HepG2 (cell line): ENCODE data around the gene KANSL3. TPM values are rescaled to one million over a fixed set of nuclear protein-coding genes. Genes with fewer than 3 reads are reported as not detected.

Source experiments
- CCAR2 ChIP-seq: fragments of 200-400 bp; formaldehyde crosslinking; optimal IDR thresholded peaks from 2 replicates; pipeline ENCODE3; 2018; ENCODE audit warnings: low read depth, mild to moderate bottlenecking, low read length, moderate library complexity
- DNMT3B ChIP-seq: conservative IDR thresholded peaks from 2 replicates; pipeline ENCODE4 v1.6.1; 2016; ENCODE audit warnings: missing biosample characterization, control low read depth
- ELF3 ChIP-seq: IDR thresholded peaks from 2 replicates; pipeline ENCODE4 v1.6.1; 2016; ENCODE audit warnings: missing genetic modification reagents, missing compliant biosample characterization
- KMT2B ChIP-seq: IDR thresholded peaks from 2 replicates; pipeline ENCODE4 v1.6.1; 2016; ENCODE audit warnings: missing genetic modification reagents, missing compliant biosample characterization
- MAZ ChIP-seq, 2 experiments: sonication (generic) in 1 of 2; formaldehyde crosslinking in 1 of 2; IDR thresholded peaks; 2 replicates each; pipeline versions ENCODE4 v1.5.0 to v1.6.1; 2012 to 2020; ENCODE audit warnings: low read depth in 2 of 2, mild to moderate bottlenecking in 2 of 2, borderline replicate concordance in 1 of 2, improper control_type of control experiment in 1 of 2, low read length in 1 of 2, missing genetic modification reagents in 1 of 2, moderate library complexity in 1 of 2
- NCOR1 ChIP-seq: fragments of 200-600 bp; sonication (generic); IDR thresholded peaks from 2 replicates; pipeline ENCODE4 v1.7.0; 2017; ENCODE audit warnings: antibody characterized with exemption, low read length, borderline replicate concordance
- NRL ChIP-seq: sonication (generic); formaldehyde crosslinking; IDR thresholded peaks from 2 replicates; pipeline ENCODE4 v1.5.0; 2020; ENCODE audit warnings: missing genetic modification reagents, mild to moderate bottlenecking, moderate library complexity, borderline replicate concordance
- SP2 ChIP-seq: sonication (generic); formaldehyde crosslinking; IDR thresholded peaks from 2 replicates; pipeline ENCODE4 v1.5.1; 2020; ENCODE audit warnings: mild to moderate bottlenecking, missing genetic modification reagents
- TAF15 ChIP-seq: fragments of 200-400 bp; formaldehyde crosslinking; IDR thresholded peaks from one replicate; pipeline ENCODE4 v1.6.1; 2018; ENCODE audit warnings: mild to moderate bottlenecking, low read depth, low read length; ENCODE audit not compliant: poor library complexity, severe bottlenecking
- TBX3 ChIP-seq: fragments of 450-650 bp; IDR thresholded peaks from 2 replicates; pipeline ENCODE4 v1.6.1; 2017; ENCODE audit warnings: antibody characterized with exemption, mild to moderate bottlenecking, inconsistent platforms, borderline replicate concordance
- ZNF205 ChIP-seq: IDR thresholded peaks from 2 replicates; pipeline ENCODE4 v1.6.1; 2018; ENCODE audit warnings: missing biosample characterization, missing genetic modification reagents
- ZNF224 ChIP-seq: sonication (generic); formaldehyde crosslinking; IDR thresholded peaks from 2 replicates; pipeline ENCODE4 v1.5.0; 2020; ENCODE audit warnings: mild to moderate bottlenecking, missing genetic modification reagents
- ZNF24 ChIP-seq: fragments of 450-650 bp; IDR thresholded peaks from 2 replicates; pipeline ENCODE4 v1.6.1; 2017; ENCODE audit warnings: antibody characterized with exemption, mild to moderate bottlenecking
- ZNF607 ChIP-seq: sonication (generic); formaldehyde crosslinking; IDR thresholded peaks from 2 replicates; pipeline ENCODE4 v1.5.1; 2020; ENCODE audit warnings: missing genetic modification reagents, mild to moderate bottlenecking, borderline replicate concordance
- ZNF619 ChIP-seq: sonication (generic); formaldehyde crosslinking; IDR thresholded peaks from 2 replicates; pipeline ENCODE4 v1.4.0; 2020; ENCODE audit warnings: mild to moderate bottlenecking, missing genetic modification reagents
- ZNF713 ChIP-seq: sonication (generic); formaldehyde crosslinking; IDR thresholded peaks from 2 replicates; pipeline ENCODE4 v1.4.0; 2020; ENCODE audit warnings: mild to moderate bottlenecking, missing genetic modification reagents
- ZNF891 ChIP-seq: sonication (generic); formaldehyde crosslinking; IDR thresholded peaks from 2 replicates; pipeline ENCODE4 v1.5.0; 2020; ENCODE audit warnings: mild to moderate bottlenecking, missing genetic modification reagents
- ZSCAN12 ChIP-seq: sonication (generic); formaldehyde crosslinking; IDR thresholded peaks from 2 replicates; pipeline ENCODE4 v1.9.0; 2021; ENCODE audit warnings: mild to moderate bottlenecking, missing genetic modification reagents
- ZSCAN25 ChIP-seq: sonication (generic); formaldehyde crosslinking; IDR thresholded peaks from 2 replicates; pipeline ENCODE4 v1.8.0; 2022; ENCODE audit warnings: mild to moderate bottlenecking, missing genetic modification reagents
- polyA plus RNA-seq, 8 experiments: library from polyadenylated mRNA; depleted of rRNA in 3 of 8; stranded (reverse) in 7 of 8; unstranded in 1 of 8; fragments of >200 nt; fragmentation: Illumina TruSeq in 4 of 8; extraction: Trizol in 4 of 8; gene quantifications; 2 replicates each; pipeline versions ENCODE4 v1.2.1 to v1.2.3, GENCODE V29; 2011 to 2016; ENCODE audit warnings: low read depth in 4 of 8, missing spikeins in 1 of 8, mixed read lengths in 1 of 8; ENCODE audit not compliant: insufficient read depth in 1 of 8
- total RNA-seq, 5 experiments: library from RNA; depleted of rRNA; stranded (reverse); fragments of >200 nt; fragmentation: Illumina TruSeq; extraction: Trizol; gene quantifications; 2 replicates each; pipeline ENCODE4 v1.2.3, GENCODE V29; 2016; ENCODE audit warnings: low read depth in 1 of 5
- TF ChIP-seq, protein P1 (sequence below): sonication (generic); formaldehyde crosslinking; IDR thresholded peaks from 2 replicates; pipeline ENCODE4 v1.4.0; 2020; ENCODE audit warnings: mild to moderate bottlenecking, missing genetic modification reagents
- TF ChIP-seq, protein P2 (sequence below): sonication (generic); formaldehyde crosslinking; IDR thresholded peaks from 2 replicates; pipeline ENCODE4 v1.5.0; 2020; ENCODE audit warnings: mild to moderate bottlenecking, low read depth, missing genetic modification reagents, borderline replicate concordance
- TF ChIP-seq, protein P3 (sequence below): sonication (generic); formaldehyde crosslinking; IDR thresholded peaks from 2 replicates; pipeline ENCODE4 v1.4.0; 2020; ENCODE audit warnings: missing genetic modification reagents
- TF ChIP-seq, protein P4 (sequence below): sonication (generic); formaldehyde crosslinking; IDR thresholded peaks from 2 replicates; pipeline ENCODE4 v1.5.1; 2020; ENCODE audit warnings: missing genetic modification reagents, mild to moderate bottlenecking, borderline replicate concordance
- TF ChIP-seq, protein P5 (sequence below): sonication (generic); formaldehyde crosslinking; conservative IDR thresholded peaks from 2 replicates; pipeline ENCODE4 v1.8.0; 2022; ENCODE audit warnings: low read depth, missing genetic modification reagents

Gene KANSL3
- total and polyA plus RNA-seq, 2 of the 13 experiments (the other 11 are each of a cell fraction or from before 2014, with no cell fraction given): 20.8 to 37.3 TPM

DNA sequence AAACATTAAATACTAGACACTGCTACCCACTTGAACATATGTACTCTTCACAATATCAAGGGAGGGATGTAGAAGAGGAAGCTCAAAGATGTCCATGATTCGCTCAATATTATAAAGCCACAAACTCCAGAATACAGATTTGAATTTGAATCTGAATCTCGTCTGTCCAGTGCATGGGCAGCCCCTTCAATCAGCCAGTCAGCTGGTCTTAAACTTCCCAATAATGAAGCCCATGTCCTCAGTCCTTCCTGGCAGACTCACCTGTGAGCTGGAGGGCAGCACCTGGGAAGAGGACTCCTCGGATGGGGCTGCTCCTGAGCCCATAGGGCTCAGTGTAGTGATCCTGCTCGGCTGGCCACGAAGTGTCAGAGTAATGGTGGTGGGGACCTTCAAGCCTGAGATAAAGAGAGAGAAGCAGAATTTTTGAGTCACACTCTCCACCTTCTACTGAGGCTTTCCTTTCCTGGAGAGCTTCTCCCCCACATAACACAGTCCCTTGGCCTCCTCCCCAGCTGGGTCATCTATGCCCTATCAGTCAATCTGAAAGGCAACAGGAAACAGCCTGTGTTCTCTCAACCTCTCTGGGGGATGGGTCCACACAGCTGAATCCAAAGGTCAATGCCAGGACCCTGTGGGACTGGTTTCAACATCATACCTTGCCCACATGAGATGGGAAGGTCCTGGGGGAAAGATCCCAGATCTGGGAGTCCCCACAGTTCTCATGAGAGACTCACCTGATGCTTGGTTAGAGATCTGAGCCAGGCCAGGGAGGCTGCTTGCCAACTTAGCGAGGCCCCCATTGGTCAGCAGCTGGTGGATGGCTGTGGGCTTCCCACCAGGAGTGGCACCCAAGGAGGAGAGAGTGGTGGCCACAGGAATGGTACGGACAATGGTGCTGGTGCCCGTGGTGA, 36.5 kb downstream of the KANSL3 start (continued):
- TF ChIP-seq, protein P1, sequence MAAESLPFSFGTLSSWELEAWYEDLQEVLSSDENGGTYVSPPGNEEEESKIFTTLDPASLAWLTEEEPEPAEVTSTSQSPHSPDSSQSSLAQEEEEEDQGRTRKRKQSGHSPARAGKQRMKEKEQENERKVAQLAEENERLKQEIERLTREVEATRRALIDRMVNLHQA: no peak
- TF ChIP-seq ZNF607 (peak; percentile 90; the same call in 1 of the 2 replicates), TBX3 (no peak), ELF3 (peak; percentile 99), NRL (no peak), SP2 (no peak), ZNF205 (CRISPR knock-in tag) (0 out of 2 replicates have a peak, but pooled peaks have one; percentile 57), KMT2B (no peak), DNMT3B (CRISPR knock-in tag) (no peak), ZNF891 (CRISPR knock-in tag) (no peak), ZNF24 (no peak), TAF15 (no peak), ZSCAN25 (no peak), NCOR1 (peak; percentile 94), CCAR2 (no peak), ZNF619 (CRISPR knock-in tag) (no peak; the same call in 1 of the 2 replicates), MAZ (IDR thresholded peaks at IDR 0.05; ENCODE audit: borderline replicate concordance, low read depth, low read length) (peak; percentile 31; the same call in 1 of the 2 replicates), MAZ (CRISPR knock-in tag; IDR thresholded peaks at IDR 0.05; ENCODE audit: low read depth) (peak; percentile 70), ZNF713 (CRISPR knock-in tag) (no peak), ZSCAN12 (CRISPR knock-in tag) (no peak), ZNF224 (no peak)
- TF ChIP-seq, protein P2, sequence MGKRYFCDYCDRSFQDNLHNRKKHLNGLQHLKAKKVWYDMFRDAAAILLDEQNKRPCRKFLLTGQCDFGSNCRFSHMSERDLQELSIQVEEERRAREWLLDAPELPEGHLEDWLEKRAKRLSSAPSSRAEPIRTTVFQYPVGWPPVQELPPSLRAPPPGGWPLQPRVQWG (CRISPR knock-in tag): no peak
- TF ChIP-seq, protein P3, sequence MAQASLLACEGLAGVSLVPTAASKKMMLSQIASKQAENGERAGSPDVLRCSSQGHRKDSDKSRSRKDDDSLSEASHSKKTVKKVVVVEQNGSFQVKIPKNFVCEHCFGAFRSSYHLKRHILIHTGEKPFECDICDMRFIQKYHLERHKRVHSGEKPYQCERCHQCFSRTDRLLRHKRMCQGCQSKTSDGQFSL (CRISPR knock-in tag): peak; percentile 75; the same call in 1 of the 2 replicates
- TF ChIP-seq, protein P4, sequence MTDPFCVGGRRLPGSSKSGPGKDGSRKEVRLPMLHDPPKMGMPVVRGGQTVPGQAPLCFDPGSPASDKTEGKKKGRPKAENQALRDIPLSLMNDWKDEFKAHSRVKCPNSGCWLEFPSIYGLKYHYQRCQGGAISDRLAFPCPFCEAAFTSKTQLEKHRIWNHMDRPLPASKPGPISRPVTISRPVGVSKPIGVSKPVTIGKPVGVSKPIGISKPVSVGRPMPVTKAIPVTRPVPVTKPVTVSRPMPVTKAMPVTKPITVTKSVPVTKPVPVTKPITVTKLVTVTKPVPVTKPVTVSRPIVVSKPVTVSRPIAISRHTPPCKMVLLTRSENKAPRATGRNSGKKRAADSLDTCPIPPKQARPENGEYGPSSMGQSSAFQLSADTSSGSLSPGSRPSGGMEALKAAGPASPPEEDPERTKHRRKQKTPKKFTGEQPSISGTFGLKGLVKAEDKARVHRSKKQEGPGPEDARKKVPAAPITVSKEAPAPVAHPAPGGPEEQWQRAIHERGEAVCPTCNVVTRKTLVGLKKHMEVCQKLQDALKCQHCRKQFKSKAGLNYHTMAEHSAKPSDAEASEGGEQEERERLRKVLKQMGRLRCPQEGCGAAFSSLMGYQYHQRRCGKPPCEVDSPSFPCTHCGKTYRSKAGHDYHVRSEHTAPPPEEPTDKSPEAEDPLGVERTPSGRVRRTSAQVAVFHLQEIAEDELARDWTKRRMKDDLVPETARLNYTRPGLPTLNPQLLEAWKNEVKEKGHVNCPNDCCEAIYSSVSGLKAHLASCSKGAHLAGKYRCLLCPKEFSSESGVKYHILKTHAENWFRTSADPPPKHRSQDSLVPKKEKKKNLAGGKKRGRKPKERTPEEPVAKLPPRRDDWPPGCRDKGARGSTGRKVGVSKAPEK (CRISPR knock-in tag): no peak
- TF ChIP-seq, protein P5, sequence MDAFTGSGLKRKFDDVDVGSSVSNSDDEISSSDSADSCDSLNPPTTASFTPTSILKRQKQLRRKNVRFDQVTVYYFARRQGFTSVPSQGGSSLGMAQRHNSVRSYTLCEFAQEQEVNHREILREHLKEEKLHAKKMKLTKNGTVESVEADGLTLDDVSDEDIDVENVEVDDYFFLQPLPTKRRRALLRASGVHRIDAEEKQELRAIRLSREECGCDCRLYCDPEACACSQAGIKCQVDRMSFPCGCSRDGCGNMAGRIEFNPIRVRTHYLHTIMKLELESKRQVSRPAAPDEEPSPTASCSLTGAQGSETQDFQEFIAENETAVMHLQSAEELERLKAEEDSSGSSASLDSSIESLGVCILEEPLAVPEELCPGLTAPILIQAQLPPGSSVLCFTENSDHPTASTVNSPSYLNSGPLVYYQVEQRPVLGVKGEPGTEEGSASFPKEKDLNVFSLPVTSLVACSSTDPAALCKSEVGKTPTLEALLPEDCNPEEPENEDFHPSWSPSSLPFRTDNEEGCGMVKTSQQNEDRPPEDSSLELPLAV: no peak
